Fibroblast of lung (primary cell): ENCODE measurements around the gene PNPLA3.

Experiments used
- EZH2 ChIP-seq: IDR thresholded peaks from 2 replicates; pipeline ENCODE4 v1.5.1; 2012; ENCODE audit warnings: low read length, control low read depth, mild to moderate bottlenecking; ENCODE audit errors: missing control alignments
- TF ChIP-seq, protein P1 (sequence below), 2 donors: IDR thresholded peaks in 1 of 2; conservative IDR thresholded peaks in 1 of 2; 1 replicate in 1 of 2; 2 replicates in 1 of 2; pipeline ENCODE4 v1.5.1; 2011 to 2012; ENCODE audit warnings: low read length in 2 of 2, control low read depth in 1 of 2, inconsistent platforms in 1 of 2, low read depth in 1 of 2, mild to moderate bottlenecking in 1 of 2

DNA sequence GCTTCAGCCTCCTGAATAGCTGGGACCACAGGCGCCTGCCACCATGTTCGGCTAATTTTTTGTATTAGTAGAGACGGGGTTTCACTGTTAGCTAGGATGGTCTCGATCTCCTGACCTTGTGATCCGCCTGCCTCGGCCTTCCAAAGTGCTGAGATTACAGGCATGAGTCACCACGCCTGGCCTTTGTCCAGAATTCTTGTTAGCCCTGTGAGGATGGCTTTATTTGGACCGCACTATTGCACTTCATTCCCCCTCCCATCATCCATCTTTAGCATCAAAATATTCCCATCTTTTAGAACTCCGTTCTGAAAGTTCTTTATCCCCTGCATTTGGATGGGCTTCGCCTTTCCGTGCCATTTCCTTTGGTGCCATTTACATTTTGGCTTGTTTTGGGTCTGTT lies 34.3 kb downstream of the PNPLA3 start:
- TF ChIP-seq, protein P1, sequence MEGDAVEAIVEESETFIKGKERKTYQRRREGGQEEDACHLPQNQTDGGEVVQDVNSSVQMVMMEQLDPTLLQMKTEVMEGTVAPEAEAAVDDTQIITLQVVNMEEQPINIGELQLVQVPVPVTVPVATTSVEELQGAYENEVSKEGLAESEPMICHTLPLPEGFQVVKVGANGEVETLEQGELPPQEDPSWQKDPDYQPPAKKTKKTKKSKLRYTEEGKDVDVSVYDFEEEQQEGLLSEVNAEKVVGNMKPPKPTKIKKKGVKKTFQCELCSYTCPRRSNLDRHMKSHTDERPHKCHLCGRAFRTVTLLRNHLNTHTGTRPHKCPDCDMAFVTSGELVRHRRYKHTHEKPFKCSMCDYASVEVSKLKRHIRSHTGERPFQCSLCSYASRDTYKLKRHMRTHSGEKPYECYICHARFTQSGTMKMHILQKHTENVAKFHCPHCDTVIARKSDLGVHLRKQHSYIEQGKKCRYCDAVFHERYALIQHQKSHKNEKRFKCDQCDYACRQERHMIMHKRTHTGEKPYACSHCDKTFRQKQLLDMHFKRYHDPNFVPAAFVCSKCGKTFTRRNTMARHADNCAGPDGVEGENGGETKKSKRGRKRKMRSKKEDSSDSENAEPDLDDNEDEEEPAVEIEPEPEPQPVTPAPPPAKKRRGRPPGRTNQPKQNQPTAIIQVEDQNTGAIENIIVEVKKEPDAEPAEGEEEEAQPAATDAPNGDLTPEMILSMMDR (conservative IDR thresholded peaks at IDR 0.05 in 1 of 2, IDR thresholded peaks at IDR 0.05 in 1 of 2; ENCODE audit: low read depth in 1 of 2, low read length in 2 of 2) = no peak
- TF ChIP-seq EZH2 = no peak
